NCI-H1105 treated with DMSO at 0.1 percent for 48 hours (cell line): ENCODE data around the gene RSRC1.
A peak's percentile ranks its signal among the peaks of the same experiment; 100 is the strongest.
"Not testable (repeated sequence)": the region's sequence is repeated elsewhere in the genome, so short reads cannot be mapped to it uniquely, and the experiment has no call there.

Experiments used
- DNase-seq: peaks from one replicate; lab custom pipeline; 2025; lab: John Stamatoyannopoulos, UW

RSRC1 gene

DNA sequence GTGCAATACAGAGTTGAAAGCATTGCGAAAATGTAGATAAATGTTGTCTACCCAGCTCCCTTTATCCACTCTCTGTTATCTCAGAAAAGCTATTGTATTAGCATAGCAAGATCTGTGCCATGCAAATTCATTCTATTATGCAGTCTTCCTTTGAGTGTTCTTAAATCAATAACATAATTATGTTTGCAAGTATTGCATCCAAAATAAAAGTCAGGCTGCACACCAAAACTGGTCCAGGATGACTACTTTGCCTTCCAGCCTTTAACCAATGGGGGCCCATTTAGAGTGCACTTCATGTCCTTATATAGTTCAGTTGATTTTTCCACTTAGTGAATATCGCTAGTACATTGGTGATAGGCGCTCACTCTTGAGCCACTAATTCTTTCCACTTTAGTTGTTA lies 353.7 kb downstream of the RSRC1 start:
- peak; percentile 74 for DNase-seq

DNA sequence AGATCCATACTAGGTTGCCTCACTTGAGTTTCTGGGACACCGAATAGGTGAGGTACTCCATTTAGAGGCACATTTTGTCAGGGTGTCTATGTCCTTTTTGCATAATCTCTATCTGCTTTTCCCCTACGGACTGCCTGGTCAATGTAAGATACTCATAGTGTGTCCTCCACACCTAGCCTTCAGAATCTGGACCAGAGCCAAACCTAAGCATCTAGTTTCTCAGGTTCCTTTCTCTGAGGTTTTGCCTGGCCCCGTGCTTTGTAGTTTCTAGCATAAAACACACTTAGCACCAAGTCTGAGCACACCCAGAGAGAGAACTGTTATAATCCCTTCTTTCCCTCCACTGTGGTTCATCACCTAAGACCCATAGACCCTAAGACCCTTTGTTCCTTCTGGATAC lies 355.2 kb downstream of the RSRC1 start:
- peak; percentile 45 for DNase-seq

DNA sequence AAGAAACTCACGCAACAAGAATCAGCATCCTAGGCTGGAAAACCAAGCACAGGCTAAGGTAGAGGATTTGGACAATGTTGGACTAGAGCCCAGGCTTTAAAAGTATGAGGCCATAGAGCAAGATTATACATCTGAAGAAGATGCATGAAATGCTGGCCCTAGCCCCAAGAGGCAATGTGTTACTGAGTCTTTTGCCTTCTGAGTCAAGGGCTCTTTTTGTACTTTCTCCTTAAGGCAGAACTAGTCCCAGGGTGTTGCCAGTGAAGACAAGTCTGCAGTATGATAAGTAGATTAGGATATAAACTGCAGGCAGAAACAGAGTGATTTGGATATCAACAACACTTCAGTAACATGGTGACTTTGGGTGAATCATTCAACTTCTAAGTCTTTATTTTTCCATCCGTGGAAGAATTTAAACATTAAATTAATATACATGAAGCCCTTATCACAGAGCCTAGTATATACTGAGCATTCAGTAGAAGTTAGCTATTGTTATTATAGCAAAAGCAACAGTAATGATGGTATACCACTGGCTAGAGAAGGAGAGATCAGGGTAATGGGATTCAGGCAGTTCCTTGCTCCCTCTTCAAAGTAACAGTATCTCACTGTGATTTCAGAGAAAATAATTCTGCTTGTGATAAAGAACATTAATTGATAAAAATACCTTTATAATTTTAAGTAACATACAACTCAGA lies 361.2 kb downstream of the RSRC1 start:
- DNase-seq = no peak

DNA sequence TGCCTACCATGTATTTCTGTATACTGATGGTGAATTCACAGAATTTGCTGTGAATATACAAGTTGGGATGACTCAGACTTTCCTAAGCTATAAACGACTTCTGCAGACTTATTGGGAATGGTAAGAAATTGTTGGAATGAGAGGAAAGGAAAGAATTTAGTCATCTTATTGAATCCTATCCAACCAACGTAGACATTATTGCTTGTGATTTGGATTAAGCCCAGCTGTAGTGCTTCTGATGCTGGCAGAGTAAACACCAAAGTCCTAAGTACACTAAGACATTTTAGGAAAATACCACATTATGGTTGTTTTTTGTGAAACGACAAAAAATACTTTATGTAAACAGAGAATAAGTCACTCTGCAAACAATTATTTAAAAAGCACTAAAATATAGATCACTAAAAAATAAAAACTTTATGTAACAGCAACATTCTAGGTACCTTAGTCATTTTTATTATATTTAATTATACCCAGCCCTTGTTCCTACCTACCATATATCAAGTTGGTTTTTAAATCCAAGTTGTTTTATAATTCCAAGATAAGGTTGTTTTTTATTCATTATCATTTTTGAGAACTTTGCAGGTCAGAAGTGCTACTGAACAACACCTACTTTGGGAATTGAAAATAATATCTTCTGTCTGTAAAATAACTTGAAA lies 361.9 kb downstream of the RSRC1 start:
- no peak for DNase-seq

DNA sequence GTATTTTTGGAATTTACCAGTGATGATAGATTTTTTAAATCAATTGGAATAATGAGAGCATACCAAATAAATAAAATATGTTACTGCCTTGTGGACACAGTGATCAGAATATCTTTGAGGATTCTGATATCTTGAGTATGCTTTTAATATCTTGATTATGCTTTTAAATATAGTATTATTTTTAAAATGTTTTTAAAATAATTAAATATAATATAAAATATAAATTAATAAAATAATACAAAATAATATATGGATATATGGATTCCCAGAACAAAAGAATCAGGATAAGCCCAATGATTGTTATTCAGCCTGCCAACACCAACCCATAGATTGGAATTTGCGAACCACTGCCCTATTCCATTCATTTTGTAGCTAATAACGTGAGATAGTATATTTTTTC lies 369.2 kb downstream of the RSRC1 start:
- no peak for DNase-seq

DNA sequence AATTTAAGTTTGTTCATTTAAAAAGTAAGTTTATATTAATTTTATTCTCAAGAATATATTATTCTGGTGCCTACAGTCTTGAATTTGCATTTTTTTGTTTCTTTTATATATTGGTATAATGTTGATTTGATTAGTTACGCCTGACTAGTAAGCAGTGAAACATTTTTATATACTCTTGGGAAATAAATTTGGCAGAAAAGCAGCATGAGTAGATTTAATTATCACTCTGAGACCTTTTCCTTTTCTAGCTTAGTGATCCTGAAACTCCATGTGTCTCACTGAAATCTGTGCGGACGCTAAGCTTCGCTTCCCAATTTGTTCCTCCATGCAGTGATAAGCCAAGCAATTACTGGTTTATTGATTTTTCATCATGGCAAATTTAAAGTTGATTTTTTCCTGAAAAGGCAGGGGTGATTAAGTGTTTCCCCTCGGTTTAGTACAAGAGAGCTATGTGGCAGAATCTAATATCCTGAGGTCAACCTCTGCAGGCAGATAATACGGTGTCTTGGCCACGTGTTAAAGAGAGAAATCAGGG lies 373.9 kb downstream of the RSRC1 start:
- no peak for DNase-seq

DNA sequence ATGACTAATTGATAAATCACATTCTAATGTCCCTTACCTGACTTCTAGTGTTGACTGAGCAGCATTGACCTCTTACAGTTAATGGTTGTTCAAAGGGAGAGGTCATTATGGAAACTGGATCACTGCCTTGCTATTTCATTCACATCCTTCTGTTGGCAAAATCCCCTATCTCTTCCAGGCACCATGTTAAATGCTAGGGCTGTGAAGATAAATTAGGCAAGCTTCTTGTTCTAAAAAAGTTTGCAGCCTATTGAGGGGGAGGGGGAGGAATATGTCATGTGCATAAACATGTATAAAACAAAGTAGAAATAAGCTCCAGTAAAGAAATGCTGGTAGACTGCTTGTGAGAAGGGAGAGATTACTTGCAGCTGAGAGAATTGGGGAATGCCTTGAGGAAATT lies 376.3 kb downstream of the RSRC1 start:
- DNase-seq = no peak

DNA sequence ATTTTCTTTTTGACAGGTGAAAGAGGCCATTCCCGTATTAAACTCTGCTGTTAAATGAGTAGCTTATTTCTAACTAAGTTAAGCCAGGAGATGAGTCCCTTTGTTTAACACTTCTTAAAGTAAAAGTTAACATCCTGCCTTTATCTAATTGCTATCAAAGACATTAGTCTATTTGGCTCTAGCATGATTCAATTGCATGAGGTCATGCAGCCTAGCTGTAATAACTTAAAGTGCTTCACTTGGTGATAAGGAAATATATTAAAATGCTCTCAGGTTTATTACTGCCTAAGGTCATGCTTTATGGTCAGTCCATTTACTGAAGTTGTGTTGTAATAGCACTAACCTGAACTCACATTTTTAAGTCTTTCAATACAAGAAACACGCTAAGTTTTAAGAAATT lies 378.8 kb downstream of the RSRC1 start:
- DNase-seq = no peak

DNA sequence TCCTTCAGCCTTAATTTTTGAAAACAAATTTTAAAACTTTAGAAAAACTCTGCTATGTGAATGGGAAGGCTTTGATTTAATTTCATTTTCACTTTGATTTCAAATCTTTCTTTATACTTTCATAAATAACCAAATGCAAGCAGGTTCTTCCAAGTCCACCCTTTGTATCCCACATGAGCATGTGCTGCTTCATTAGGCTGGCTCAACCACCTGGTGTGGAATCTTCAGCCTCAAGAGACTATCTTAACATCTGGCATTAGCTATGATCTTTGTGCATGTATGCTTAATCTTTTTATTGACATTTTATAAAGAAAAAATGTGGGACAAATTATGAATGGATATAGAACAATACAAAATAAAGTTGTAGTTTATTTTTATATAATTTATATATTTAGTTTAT lies 379.3 kb downstream of the RSRC1 start:
- DNase-seq = no peak

DNA sequence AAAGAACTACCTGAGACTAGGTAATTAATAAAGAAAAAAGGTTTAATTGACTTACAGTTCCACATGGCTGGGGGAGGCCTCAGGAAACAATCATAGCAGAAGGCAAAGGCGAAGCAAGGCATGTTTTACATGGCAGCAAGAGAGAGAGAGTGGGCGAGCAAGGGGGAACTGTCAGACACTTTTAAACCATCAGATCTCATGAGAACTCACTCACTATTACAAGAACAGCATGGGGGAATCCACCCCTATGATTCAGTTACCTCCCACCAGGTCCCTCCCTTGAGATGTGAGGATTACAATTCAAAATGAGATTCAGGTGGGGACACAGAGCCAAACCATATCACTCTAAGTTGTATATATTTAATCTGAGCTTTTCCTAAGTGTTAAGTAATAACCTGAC lies 382.1 kb downstream of the RSRC1 start:
- DNase-seq = no peak

DNA sequence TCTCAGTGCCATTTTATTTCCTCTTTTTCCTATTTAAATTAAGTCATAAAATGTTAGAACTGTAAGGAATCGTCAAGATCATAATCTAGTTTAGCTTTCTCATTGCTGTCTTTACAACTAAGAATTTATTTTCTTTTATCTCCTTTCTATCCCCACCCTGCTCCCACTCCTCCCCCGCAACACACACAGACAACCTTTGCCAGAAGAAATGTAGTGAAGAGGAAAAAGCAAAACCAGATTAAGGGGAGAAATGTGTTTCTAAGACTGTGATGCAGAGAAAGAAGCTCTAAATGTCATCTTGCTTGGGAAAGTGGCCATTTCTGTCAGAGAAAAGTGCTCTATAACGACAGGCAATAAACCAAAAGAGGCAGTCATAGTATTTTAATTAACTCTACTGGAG lies 382.8 kb downstream of the RSRC1 start:
- peak; percentile 50 for DNase-seq

DNA sequence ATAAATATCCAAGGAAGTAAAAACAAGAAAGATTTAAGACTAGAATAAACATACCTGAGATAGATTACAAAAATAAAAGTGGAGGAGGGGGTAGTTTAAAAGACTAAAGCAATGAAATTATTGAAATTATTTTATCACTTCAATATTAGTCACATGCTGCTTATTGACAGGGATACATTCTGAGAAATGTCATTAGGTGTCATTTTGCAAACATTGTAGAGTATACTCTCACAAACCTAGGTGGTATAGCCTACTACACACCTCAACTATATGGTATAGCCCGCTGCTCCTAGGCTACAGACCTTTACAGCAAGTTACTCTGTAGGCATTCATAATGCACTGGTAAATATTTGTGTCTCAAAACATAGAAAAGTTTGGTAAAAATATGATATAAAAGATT lies 384.0 kb downstream of the RSRC1 start:
- no peak for DNase-seq

DNA sequence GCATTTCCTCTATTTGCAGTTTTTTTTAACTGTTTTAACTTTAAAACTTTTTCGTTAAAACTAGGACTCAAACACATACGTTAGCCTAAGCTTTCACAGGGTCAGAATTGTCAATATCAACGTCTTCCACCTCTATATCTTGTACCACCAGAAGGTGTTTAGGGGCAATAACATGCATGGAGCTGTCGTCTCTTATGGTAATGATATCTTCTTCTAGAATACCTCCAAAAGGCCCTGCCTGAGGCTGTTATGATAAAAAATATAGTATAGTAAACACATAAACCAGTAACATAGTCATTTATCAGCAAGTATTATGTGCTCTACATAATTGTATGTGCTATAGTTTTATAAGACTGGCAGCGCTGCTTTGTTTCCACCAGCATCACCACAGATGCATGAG lies 384.8 kb downstream of the RSRC1 start:
- no peak for DNase-seq

DNA sequence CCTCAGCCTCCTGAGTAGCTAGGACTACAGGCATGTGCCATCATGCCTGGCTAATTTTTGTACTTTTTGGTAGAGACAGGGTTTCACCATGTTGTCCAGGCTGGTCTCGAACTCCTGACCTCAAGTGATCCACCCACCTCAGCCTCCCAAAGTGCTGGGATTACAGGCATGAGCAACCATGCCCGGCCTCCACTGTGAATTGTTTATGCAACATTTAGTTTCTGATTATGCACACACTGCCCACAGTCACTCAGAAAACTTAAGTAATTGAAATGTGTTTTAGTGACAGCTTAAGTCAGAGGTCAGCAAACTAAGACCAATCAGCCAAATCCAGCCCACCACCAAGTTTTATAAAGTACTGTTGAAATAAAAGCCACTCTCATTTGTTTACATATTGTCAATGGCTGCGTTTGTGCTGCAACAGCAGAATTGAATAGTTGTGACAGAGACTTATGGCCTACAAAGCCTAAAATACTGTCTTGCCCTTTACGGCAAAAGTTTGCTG lies 385.6 kb downstream of the RSRC1 start:
- not testable (repeated sequence) for DNase-seq

DNA sequence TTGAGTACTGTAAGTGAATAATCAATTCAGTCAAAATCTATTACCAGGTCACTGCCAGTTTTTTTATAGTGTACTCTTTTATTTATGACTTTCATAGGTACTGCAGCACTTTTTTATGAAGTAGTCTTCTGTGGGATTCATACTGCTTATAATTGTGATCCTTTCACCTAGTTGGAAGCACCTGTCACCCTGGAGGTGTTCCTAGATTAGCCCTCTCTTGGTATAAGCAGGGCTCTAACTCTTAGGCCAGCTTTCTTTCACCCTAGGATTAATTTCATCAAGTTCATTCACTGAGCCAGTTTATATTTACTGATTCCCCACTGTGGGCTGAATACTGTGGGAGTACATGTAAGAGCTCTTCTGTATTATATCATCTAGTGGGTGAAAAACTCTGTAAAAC lies 395.2 kb downstream of the RSRC1 start:
- no peak for DNase-seq

DNA sequence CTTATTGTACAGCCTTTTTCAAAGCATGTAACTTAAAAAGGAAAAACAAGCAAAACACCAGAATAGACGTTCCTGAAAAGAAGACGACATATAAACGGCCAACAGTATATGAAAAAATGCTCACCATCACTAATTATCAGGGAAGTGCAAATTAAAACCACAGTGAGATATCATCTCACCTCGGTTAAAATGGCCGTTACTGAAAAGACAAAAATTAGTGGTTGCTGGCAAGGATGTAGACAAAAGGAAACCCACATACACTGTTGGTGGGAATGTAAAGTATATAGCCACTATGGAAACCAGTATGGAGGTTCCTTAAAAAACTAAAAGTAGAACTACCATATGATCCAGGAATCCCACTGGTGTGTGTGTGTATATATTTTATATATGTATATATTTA lies 396.6 kb downstream of the RSRC1 start:
- DNase-seq = no peak

DNA sequence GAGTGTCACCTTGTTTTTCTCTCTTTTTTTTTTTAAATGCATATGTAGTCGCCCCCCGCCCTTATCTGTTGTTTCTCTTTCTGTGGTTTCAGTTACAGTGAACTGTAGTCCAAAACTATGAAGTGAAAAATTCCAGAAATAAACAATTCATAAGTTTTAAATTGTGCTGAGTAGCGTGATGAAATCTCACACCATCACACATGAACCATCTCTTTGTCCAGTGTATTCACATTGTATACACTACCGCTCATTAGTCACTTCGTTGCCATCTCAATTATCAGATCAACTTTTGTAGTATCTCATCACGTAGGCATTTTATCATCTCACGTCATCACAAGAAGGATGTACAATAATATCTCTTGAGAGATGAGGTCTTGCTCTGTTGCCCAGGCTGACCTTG lies 398.6 kb downstream of the RSRC1 start:
- no peak for DNase-seq

DNA sequence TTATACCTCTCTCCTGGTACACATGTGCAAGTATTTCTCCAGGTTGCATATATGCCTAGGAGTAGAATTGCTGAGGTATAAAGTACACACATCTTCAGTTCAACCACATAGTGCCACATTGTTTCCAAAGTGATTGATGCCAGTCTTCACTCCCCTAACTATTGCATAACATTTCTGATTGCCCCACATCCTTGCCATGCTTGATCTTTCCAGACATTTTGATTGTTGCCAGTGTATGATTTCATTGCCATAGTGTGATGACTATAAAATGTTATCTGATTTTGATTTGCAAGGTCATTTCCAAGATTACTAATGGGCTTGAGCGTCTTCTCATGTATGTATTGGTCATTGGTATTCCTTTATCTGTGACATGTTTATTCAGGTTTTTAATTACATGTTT lies 400.0 kb downstream of the RSRC1 start:
- no peak for DNase-seq

DNA sequence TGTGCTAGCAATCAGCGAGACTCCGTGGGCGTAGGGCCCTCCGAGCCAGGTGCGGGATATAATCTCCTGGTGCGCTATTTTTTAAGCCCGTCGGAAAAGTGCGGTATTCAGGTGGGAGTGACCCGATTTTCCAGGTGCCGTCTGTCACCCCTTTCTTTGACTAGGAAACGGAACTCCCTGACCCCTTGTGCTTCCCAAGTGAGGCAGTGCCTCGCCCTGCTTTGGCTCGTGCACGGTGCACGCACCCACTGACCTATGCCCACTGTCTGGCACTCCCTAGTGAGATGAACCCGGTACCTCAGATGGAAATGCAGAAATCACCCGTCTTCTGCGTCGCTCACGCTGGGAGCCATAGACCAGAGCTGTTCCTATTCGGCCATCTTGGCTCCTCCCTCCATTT lies 406.8 kb downstream of the RSRC1 start:
- not testable (repeated sequence) for DNase-seq

DNA sequence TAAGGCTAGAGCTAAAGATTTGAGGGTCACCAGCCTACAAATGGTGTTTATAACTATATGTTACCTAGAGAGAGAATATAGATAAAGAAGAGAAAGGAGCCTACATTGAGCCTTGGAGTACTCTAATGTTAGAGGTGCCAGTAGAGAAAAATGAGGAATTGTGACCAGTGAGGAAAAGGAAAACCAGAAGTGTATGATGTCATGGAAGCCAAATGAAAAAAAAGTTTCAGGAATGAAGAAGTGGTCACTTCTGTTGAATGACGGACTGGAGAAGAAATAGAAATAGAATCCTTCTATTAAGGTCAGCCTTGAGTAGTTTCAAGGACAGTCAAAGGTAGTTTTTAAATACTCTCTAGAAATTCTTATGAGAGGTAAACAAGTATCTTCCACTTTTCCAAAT lies 409.9 kb downstream of the RSRC1 start:
- no peak for DNase-seq

DNA sequence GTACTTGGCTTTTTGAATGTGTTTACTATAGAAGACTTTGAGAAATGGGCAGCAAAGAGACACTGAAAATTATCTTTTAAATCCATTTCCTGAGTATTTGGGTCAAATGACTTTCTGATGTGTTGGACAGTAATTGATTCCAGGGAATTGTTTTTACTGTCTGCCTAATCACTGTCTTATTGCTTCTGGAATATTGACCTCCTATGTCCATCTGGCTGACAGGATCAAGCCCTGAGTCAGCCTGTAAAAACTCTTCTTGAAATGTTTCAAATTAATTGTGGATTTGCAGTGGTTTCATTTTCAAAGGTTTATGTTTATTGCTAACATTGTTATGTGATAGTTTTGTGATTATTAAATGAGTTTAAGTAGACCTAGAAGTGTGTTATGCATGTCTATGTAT lies 410.5 kb downstream of the RSRC1 start:
- no peak for DNase-seq

DNA sequence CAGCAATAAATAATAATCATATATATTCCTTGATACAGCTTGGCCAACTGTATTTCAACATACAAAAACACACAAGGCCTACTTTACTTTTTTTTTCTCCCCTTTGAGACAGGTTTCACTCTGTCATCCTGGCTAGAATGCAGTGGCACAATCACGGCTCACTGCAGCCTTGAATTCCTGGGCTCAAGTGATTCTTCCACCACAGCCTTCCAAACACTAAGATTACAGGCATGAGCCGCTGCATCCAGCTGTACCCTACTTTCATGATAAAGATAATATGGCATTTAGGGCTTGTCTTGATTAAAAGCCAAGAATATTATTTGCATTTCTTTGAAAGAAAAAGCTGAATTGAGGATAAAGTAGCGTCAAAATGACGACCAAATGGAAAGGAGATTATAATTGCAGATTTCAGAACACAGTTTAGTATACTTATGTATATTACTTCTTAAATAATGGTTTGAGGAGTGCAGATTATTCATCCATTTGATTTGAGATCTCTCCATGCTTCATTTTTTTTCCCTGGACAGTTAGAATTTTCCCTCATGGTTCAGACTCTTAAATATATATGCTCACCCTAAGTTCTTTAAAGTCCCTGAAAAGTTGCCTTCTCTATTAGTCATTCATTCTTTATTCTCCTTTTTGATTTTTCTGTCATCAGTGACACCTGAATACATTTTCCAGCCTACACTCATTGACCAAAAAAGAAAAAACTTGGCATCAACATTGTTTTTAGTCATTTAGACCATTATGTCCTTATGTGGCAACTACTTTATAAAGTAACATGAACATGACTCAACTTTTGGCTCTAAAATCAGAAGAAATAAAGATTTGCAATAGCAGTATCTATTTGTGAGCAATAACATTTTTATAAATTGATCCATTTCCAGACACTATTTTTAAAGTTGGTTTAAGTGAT lies 412.6 kb downstream of the RSRC1 start:
- DNase-seq = no peak
